ENCODE results near the gene CRELD1. TPM values are rescaled to one million over a fixed set of nuclear protein-coding genes. Genes with fewer than 3 reads are reported as not detected.
A peak's percentile ranks its signal among the peaks of the same experiment; 100 is the strongest.
"Not testable (repeated sequence)": the region's sequence is repeated elsewhere in the genome, so short reads cannot be mapped to it uniquely, and the experiment has no call there.

Gene CRELD1
- total RNA-seq, 1 donor from 2014 or later = 16.9 TPM

GRCh38 chr3:9889405-9889804 lies 44.2 kb upstream of the CRELD1 start:
- no peaks in the 10 kb centered on the region for H3K9me3 Mint-ChIP-seq
- peaks cover 19% of the 10 kb centered on the region for H3K4me1 Mint-ChIP-seq
- TF ChIP-seq CTCF (conservative IDR thresholded peaks at IDR 0.05) = no peak
- peak overlapping the region; percentile 99 for H3K4me3 Mint-ChIP-seq
- H3K36me3 Mint-ChIP-seq (ENCODE audit: low read depth) = peaks cover 9% of the 10 kb centered on the region
- DNase-seq (ENCODE audit: low read depth, low spot score) = no peak
- H3K27ac Mint-ChIP-seq (ENCODE audit: unreplicated experiment) = no peak overlapping the region
- no peaks in the 10 kb centered on the region for H3K27me3 Mint-ChIP-seq (ENCODE audit: low read depth)

- Mint-ChIP-seq H3K27me3 (ENCODE audit: low read depth) (no peaks in the 10 kb centered on the region), H3K4me1 (peaks cover 19% of the 10 kb centered on the region), H3K4me3 (peak within 1 kb of the TSS; percentile 99), H3K9me3 (no peaks in the 10 kb centered on the region), H3K27ac (ENCODE audit: unreplicated experiment) (peak within 1 kb of the TSS; percentile 99), H3K36me3 (ENCODE audit: low read depth) (peaks cover 13% of the 10 kb centered on the region)
- peak; percentile 88 for DNase-seq (ENCODE audit: low read depth, low spot score)
- TF ChIP-seq CTCF (conservative IDR thresholded peaks at IDR 0.05) = peak; percentile 19
These were observed 43.2 kb upstream of the CRELD1 start, which contains the start of gene JAGN1 for GRCh38 chr3:9890249-9891071. JAGN1 (plus strand) TSS chr3:9890610; CDS start chr3:9890723, 113 bp downstream.

- peak overlapping the region; percentile 99 for H3K4me3 Mint-ChIP-seq
- TF ChIP-seq CTCF (conservative IDR thresholded peaks at IDR 0.05) = no peak
- peak overlapping the region; percentile 99 for H3K27ac Mint-ChIP-seq (ENCODE audit: unreplicated experiment)
- H3K36me3 Mint-ChIP-seq (ENCODE audit: low read depth) = peaks cover 13% of the 10 kb centered on the region
- no peak for DNase-seq (ENCODE audit: low read depth, low spot score)
- H3K4me1 Mint-ChIP-seq = peaks cover 19% of the 10 kb centered on the region
- no peaks in the 10 kb centered on the region for H3K9me3 Mint-ChIP-seq
- H3K27me3 Mint-ChIP-seq (ENCODE audit: low read depth) = no peaks in the 10 kb centered on the region
These were observed 42.5 kb upstream of the CRELD1 start for GRCh38 chr3:9891072-9891622.

- no peak for DNase-seq (ENCODE audit: low read depth, low spot score)
- no peaks in the 10 kb centered on the region for H3K27me3 Mint-ChIP-seq (ENCODE audit: low read depth)
- peaks cover 13% of the 10 kb centered on the region for H3K36me3 Mint-ChIP-seq (ENCODE audit: low read depth)
- no peaks in the 10 kb centered on the region for H3K9me3 Mint-ChIP-seq
- H3K27ac Mint-ChIP-seq (ENCODE audit: unreplicated experiment) = no peak overlapping the region
- peak overlapping the region; percentile 50 for H3K4me3 Mint-ChIP-seq
- H3K4me1 Mint-ChIP-seq = peaks cover 19% of the 10 kb centered on the region
- no peak for TF ChIP-seq CTCF (conservative IDR thresholded peaks at IDR 0.05)
These were observed 39.9 kb upstream of the CRELD1 start for GRCh38 chr3:9893739-9894138.

GRCh38 chr3:9895715-9896114 lies 37.9 kb upstream of the CRELD1 start:
- not testable (repeated sequence) for H3K27ac Mint-ChIP-seq (ENCODE audit: unreplicated experiment); H3K4me3 Mint-ChIP-seq; DNase-seq (ENCODE audit: low read depth, low spot score); H3K9me3 Mint-ChIP-seq; H3K27me3 Mint-ChIP-seq (ENCODE audit: low read depth)
- H3K36me3 Mint-ChIP-seq (ENCODE audit: low read depth) = peaks cover 13% of the 10 kb centered on the region
- peaks cover 19% of the 10 kb centered on the region for H3K4me1 Mint-ChIP-seq

GRCh38 chr3:9896755-9897407 lies 36.8 kb upstream of the CRELD1 start:
- not testable (repeated sequence) for H3K27ac Mint-ChIP-seq (ENCODE audit: unreplicated experiment); H3K9me3 Mint-ChIP-seq; H3K4me3 Mint-ChIP-seq; H3K27me3 Mint-ChIP-seq (ENCODE audit: low read depth); H3K4me1 Mint-ChIP-seq; DNase-seq (ENCODE audit: low read depth, low spot score)
- peaks cover 13% of the 10 kb centered on the region for H3K36me3 Mint-ChIP-seq (ENCODE audit: low read depth)

All from neural crest cell (in vitro differentiated cells).